T1000 (cell line): Measurements from ENCODE around the gene CXCL12.

ENCODE experiments used
- DNase-seq: peaks from one replicate; lab custom pipeline; 2025; ENCODE audit warnings: mixed read lengths; lab: John Stamatoyannopoulos, UW

CXCL12 gene

GRCh38 chr10:44334621-44335184 is 50.2 kb downstream of the CXCL12 start:
- no peak for DNase-seq

DNA sequence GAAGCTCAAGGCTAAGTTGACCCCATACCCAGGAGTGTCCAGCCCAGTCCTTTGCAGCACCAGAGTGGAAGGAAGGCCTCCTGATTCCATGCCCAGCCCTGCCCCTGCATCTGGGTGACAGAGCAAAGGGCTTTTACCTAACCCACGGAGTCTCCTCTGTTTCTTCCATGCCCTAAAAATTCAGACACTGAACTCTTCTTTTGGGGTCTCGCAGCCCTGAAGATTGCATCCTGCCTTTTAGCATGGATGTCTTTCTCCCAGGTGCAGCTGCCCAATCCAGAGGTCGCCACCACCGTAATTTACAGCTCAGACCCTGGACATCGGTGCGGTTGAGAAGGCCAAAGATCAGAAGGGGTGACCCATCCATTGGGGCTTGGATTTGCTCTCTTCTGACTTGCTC is 50.8 kb downstream of the CXCL12 start:
- DNase-seq = no peak

DNA sequence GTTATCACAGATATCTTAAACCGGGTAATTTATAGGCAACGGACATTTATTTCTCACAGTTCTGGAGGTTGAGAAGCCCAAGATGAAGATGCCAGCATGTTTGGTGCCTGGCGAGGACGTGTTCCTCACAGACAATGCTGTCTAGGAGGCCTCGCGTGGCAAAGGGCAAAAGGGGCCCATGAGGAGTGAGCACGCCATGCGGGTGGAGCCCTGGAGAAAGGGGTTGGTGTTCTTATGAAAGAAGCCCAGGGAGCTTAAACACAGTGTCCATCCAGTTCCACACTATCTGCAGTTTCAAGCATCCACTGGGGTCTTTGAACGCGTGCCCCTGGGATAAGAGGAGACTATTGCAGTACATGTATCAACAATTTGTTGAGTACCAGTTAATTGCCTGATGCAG is 51.4 kb downstream of the CXCL12 start:
- DNase-seq = no peak

GRCh38 chr10:44332465-44332864 is 52.4 kb downstream of the CXCL12 start:
- DNase-seq = no peak

DNA sequence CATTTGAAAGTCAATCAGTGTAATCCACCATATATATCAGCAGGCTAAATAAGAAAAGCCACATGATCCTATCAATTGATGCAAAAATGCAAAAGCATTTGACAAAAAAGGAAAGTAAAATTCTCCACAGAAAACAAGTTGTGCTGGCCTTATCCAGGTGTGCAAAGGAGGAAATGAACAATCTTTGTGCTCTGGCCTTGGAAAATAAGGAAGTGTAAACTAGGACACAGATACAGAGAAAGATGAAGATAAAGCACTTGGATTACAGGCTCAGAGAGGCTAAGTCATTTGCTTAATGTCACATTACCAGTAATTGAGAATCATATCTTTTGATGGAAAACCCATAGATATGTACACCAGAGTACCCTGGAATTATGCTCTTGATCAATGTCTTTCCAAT is 54.5 kb downstream of the CXCL12 start:
- no peak for DNase-seq

DNA sequence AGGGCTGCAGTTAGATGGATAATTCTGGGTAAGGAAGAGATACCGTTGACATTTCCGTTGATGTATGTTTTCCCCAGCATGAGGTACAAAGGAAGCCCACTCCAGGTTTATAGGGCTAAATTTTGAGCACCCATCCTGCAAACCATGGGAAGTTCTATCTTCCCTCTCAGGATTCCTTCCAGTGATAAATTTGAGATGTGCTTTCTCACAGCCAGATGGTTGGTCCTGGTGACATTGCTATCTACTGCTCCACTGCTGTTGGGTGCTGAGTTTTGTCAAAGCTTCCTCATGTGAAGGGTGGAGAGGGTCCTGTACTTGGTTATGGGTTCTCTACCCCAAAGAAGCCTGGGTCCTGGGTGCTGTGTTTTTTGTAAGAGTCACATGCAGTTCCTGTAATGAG is 57.4 kb downstream of the CXCL12 start:
- DNase-seq = no peak
